Panc1 (cell line): Measurements from ENCODE around the gene TXNRD1.

Source experiments
- CTCF ChIP-seq: fragments of 450-650 bp; IDR thresholded peaks from 2 replicates; pipeline ENCODE4 v1.5.1; 2017; ENCODE audit warnings: mild to moderate bottlenecking
- POLR2AphosphoS5 ChIP-seq: IDR thresholded peaks from 2 replicates; pipeline ENCODE4 v1.6.1; 2012; ENCODE audit warnings: mild to moderate bottlenecking, low read depth, low read length, moderate library complexity
- SIN3A ChIP-seq: IDR thresholded peaks from 2 replicates; pipeline ENCODE4 v1.6.1; 2012; ENCODE audit warnings: low read depth, mild to moderate bottlenecking, low read length, moderate library complexity, borderline replicate concordance; ENCODE audit not compliant: insufficient read depth
- TCF7L2 ChIP-seq: IDR thresholded peaks from 2 replicates; pipeline ENCODE4 v1.6.1; 2011; ENCODE audit warnings: mild to moderate bottlenecking, low read depth, low read length, inconsistent platforms
- TF ChIP-seq, protein P1 (sequence below), 2 experiments: IDR thresholded peaks; 2 replicates each; pipeline ENCODE4 v1.6.1; 2011 to 2012; ENCODE audit warnings: low read depth in 2 of 2, control low read depth in 1 of 2, low read length in 1 of 2, mild to moderate bottlenecking in 1 of 2, moderate library complexity in 1 of 2; ENCODE audit not compliant: insufficient read depth in 1 of 2

DNA sequence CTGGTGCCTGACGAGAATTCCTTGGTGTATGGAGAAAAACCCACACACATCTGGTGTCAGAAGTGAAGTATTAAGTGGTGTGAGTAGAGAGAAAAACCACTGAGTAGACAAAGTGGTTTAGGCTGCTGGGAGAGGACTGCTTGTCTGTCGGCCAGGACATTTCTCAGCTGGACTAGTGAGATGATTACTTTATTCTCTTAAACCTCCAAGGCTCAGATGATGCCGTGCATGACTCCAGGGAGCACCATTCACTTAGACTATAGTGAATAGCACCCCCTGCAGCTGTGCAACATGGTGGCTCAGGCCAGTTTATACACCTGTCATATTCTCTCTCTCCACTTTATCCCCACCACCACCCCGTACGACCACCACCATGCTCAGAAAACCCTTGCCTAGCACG lies 49.1 kb upstream of the TXNRD1 start:
- TF ChIP-seq CTCF, result no peak
- no peak for TF ChIP-seq SIN3A
- TF ChIP-seq TCF7L2, result no peak
- no peak for TF ChIP-seq POLR2AphosphoS5
- TF ChIP-seq, protein P1, sequence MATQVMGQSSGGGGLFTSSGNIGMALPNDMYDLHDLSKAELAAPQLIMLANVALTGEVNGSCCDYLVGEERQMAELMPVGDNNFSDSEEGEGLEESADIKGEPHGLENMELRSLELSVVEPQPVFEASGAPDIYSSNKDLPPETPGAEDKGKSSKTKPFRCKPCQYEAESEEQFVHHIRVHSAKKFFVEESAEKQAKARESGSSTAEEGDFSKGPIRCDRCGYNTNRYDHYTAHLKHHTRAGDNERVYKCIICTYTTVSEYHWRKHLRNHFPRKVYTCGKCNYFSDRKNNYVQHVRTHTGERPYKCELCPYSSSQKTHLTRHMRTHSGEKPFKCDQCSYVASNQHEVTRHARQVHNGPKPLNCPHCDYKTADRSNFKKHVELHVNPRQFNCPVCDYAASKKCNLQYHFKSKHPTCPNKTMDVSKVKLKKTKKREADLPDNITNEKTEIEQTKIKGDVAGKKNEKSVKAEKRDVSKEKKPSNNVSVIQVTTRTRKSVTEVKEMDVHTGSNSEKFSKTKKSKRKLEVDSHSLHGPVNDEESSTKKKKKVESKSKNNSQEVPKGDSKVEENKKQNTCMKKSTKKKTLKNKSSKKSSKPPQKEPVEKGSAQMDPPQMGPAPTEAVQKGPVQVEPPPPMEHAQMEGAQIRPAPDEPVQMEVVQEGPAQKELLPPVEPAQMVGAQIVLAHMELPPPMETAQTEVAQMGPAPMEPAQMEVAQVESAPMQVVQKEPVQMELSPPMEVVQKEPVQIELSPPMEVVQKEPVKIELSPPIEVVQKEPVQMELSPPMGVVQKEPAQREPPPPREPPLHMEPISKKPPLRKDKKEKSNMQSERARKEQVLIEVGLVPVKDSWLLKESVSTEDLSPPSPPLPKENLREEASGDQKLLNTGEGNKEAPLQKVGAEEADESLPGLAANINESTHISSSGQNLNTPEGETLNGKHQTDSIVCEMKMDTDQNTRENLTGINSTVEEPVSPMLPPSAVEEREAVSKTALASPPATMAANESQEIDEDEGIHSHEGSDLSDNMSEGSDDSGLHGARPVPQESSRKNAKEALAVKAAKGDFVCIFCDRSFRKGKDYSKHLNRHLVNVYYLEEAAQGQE (IDR thresholded peaks at IDR 0.05; ENCODE audit: insufficient read depth in 1 of 2, low read depth in 2 of 2, low read length in 1 of 2), result no peak
